Kidney capillary endothelial cell (primary cell): ENCODE measurements around the gene KPNA5.
"Not testable (repeated sequence)": the region's sequence is repeated elsewhere in the genome, so short reads cannot be mapped to it uniquely, and the experiment has no call there.

Experiments used
- DNase-seq: peaks from one replicate; pipeline ENCODE4 v3.0.0-alpha.2; 2018; ENCODE audit warnings: low spot score

Gene KPNA5

GRCh38 chr6:116703888-116704287 lies 22.9 kb downstream of the KPNA5 start:
- DNase-seq = not testable (repeated sequence)

GRCh38 chr6:116705917-116706316 lies 24.9 kb downstream of the KPNA5 start:
- DNase-seq = no peak

DNA sequence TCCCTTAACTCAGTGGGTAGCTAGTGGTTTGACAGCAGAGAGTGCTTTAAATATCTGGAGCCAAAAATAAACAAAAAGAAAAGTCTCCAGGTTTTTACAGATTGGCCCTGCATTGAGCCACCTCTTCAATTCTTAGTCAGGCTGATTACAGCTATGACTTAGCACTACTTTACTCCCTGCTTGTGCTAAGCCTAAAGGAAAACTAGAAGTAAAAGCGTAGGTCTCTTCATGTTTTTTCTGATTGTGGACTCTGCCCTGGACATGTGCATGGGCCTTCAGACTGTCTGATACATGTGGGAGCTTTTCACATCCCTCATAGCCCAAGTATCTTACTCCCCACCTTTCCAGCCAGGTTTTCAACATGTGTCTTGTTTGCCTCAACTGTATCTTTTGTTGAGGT lies 33.3 kb downstream of the KPNA5 start:
- DNase-seq = no peak

- DNase-seq = no peak
Measured at GRCh38 chr6:116714761-116715160, 33.8 kb downstream of the KPNA5 start.

- no peak for DNase-seq
Measured at GRCh38 chr6:116726947-116727346, 45.9 kb downstream of the KPNA5 start.

DNA sequence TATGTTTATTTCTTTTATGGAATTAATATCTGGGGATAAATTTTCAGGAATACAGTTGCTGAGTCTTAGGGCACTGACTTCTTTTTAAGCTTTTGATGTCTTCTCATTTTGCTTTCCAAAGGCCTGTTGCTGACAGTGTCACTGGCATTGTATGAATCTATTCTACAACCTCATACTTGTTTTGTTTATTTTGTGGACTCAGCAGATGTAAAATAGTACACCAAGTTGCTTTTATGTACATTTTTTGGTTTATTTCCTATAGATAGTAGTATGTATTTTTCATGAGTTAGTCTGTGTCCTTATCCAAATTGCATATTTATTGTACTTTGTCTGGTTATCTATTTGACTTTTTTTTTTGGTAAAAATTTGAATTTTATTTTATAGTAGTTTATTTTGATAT lies 49.5 kb downstream of the KPNA5 start:
- DNase-seq = no peak

GRCh38 chr6:116737004-116737403 lies 56.0 kb downstream of the KPNA5 start:
- no peak for DNase-seq

DNA sequence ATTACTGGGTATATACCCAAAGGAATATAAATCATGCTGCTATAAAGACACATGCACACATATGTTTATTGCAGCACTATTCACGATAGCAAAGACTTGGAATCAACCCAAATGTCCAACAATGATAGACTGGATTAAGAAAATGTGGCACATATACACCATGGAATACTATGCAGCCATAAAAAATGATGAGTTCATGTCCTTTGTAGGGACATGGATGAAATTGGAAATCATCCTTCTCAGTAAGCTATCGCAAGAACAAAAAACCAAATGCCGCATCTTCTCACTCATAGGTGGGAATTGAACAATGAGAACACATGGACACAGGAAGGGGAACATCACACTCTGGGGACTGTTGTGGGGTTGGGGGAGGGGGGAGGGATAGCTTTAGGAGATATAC lies 59.5 kb downstream of the KPNA5 start:
- not testable (repeated sequence) for DNase-seq

- DNase-seq = peak; percentile 59
Measured at GRCh38 chr6:116741571-116741970, 60.6 kb downstream of the KPNA5 start.

DNA sequence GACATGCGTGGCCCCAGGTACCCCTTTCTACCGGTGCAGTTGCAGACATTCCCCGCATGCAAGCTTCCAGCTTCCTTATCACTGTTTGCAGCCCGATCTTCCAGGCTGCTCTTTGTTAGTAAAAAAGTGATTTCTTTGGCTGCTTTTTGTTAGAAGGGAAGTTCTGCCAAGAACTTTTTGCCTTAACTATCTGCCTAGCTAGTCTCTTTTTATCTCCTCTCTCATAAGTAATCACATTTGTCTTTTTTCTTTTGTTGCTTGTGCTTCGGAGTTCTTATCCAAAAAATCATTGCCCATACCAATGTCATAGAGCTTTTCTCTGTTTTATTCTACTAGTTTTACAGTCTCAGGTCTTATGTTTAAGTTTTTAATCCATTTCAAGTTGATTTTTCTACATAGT lies 64.2 kb downstream of the KPNA5 start:
- no peak for DNase-seq

DNA sequence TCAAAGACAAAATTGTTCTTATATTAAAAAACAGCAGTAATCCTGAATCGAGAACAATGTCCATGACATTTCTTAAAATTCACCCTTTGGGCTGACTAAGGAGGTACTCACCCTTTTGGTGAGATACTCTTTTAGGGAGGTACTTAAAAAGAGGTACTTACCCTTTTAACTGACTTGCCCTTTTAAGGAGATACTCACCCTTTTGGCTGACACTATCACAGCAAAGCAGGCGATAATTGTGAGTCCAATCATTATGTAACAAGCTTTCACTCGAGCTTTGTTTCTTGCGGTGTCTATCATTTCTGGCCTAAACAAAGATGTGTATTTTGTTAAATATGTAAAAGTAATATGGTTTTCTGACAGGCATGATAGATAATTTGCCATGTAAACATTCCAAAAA lies 80.8 kb downstream of the KPNA5 start:
- no peak for DNase-seq

GRCh38 chr6:116762235-116762634 lies 81.2 kb downstream of the KPNA5 start:
- no peak for DNase-seq

DNA sequence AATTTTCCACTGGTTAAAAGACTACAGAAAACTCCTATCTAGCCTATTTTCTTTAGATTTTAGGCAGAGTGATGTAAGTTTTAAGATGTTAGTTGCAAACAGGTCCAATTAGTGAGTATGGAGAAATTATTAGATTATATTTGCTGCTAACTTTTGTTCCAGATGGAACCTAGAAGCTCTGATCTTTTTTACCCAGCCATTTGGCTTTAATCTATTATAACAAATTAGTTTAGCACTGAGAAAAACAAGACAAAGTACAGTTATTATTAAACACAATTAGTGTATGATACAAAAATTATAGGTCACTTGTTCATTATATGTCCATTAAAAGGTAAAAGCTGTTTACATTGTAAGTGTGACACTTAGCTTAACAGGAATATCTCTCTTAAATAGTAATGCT lies 82.0 kb downstream of the KPNA5 start:
- no peak for DNase-seq

DNA sequence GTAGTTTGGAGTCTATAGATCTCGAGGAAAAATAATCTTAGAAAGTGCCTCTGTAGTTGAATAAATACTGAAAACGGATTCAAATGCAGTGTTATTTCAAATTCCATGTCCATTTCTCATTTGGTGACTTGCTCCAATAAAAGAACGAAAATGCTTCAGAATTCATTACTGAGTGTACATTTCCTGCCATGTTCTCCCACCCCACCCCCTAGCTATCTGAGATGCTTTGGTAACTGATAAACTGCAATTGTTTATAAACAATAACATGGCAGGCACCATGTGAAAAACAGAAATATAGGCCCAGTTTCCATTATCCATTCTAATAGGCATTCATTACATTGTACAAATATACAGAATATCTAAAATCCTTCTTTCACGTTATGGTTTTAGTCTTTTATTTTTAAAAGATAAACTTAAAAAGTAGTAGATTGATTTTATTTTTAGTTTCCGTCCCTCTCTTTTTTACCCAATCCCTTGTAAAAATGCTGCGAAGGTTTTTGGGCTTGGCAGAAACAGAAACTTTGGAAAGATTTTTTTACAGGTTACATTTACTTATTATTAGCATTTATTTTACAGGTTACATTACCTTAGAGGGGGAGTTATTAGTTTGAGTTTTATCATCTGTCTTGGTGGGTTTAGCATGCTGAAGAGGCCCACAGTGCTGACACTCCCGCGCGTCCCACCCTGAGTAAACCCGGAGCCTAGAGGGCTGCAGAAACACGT lies 83.1 kb downstream of the KPNA5 start:
- peak; percentile 20 for DNase-seq

DNA sequence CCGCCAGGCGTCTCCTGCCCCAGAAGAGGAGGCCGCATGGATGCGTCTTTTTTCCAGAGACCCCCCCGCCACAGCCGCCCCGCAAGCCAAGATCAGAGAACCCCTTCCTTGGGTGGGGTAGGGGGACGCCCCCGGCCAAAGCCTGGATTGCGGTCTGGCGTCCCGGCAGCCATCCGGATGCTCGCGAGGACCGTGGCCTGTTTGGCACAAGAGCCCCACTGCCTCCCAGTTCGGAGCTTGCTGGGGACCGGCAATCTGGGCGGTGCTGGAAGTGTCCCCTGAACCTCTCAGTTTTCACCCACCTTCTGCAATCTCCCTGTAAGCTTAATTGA lies 83.6 kb downstream of the KPNA5 start:
- DNase-seq = no peak

- peak; percentile 14 for DNase-seq
Measured at GRCh38 chr6:116764961-116765841, 84.2 kb downstream of the KPNA5 start, which contains the start of gene FAM162B. FAM162B (minus strand) TSS chr6:116765719; CDS start chr6:116765576, 143 bp downstream.

DNA sequence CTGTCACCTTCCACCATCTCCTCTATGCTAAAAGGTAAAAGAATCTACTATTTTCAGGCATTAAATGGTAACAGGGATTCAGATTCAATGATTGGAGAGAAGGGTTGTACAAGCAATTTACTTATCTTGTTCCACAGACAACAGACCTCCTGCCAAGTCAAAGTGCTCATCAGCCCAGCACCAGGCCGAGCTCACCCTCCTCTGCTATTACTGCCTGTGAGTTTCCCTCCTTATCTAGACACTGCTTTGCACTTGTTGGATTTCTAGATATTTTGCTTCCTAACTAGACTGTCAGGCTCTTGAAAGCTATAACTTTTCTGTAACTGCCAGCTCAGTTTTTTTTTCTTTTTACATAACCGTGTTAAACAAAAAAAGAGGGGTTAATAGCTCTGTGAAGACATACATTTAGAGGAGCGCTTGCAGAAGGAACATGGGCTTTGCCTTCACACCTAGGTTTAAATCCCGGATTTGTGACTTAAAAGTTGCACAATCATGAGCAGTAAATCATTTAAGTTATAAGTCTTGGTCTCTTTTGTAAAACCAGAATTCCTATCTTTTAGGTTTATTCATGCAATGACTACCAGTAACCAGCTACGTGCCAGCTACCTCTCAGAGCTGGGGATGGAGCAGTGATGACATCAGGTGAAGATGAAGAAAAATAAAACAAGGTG lies 85.6 kb downstream of the KPNA5 start:
- no peak for DNase-seq

DNA sequence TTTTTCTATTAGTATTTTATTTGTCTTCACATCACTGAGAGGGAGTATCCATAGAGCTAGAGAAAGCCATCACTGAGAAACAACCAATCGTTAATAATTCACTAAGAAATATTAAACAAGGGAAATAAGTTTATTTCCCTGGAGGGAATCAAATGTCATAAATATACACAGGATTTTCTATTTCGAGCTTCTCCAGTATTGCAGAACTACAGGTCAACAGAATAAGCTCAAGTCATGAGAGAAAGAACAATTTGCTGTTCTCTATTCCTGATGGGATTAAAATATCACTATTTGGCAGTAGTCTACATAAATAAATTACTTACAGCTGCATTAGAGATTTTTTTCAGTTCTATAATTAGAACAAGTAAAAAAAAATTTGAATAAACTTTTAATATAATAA lies 86.7 kb downstream of the KPNA5 start:
- no peak for DNase-seq

- DNase-seq = no peak
Measured at GRCh38 chr6:116772450-116772849, 91.4 kb downstream of the KPNA5 start.

- no peak for DNase-seq
Measured at GRCh38 chr6:116773886-116774285, 92.9 kb downstream of the KPNA5 start.

DNA sequence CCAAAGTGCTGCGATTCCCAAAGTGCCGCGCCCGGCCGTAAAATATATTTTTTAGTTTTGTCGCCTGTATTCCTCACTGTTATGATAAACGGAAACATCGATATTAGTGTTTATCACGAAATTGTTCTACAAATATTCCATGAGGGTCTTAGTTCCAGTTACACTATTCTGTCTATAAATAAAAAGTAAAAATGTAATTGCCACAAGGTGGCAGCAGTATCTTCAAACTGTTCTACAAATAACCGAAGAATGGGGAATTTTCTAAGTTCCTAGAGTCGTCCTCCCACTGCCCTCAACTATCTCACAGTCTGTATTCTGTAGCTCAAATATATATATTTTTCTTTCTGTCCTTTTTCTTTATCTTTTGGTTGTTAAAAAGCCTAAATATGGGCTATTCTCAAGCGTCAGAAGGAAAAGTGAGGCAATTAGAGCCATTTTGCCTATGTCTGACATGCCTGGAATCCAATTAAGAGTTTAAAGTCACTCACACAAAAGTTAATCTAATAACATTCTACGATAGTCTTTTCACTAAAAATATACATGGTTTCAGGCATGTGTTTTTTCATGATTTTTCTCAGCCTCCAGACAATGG lies 98.7 kb downstream of the KPNA5 start:
- DNase-seq = peak; percentile 44

DNA sequence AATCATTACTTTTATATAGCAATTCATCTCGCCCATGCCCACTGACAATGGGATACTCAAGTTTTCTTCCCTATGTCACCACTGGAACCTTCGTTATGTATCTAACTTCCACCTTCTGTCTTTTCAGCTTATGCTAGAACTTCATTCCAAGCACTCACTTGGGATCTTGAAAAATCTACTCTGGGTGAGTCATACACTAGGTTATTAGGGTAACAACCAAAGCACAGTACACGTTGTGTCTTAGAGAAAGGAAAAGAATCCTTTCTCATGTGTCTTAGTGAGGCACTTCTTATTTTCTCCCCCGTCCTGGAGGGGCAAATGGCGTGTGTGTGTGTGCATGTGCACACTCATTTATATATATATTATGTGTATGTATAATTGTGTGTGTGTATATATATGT lies 102.8 kb downstream of the KPNA5 start:
- no peak for DNase-seq
